Ovary (tissue), 3 donors: ENCODE measurements around the gene RABL6.

ENCODE experiments used
- EP300 ChIP-seq: sonication (generic); formaldehyde crosslinking; IDR thresholded peaks from one replicate; pipeline ENCODE4 v1.6.1; 2017; ENCODE audit warnings: antibody characterized with exemption
- POLR2A ChIP-seq: fragments of 450-650 bp; IDR thresholded peaks from one replicate; pipeline ENCODE4 v1.6.1; 2017; ENCODE audit warnings: antibody characterized with exemption, mild to moderate bottlenecking, moderate library complexity
- TF ChIP-seq, protein P1 (sequence below), 3 donors: fragments of 450-650 bp in 2 of 3; fragments of 200-600 bp in 1 of 3; IDR thresholded peaks; one replicate each; pipeline versions ENCODE4 v1.5.1 to v1.8.0; 2016 to 2022; ENCODE audit warnings: antibody characterized with exemption in 3 of 3, mild to moderate bottlenecking in 1 of 3
- donor health status: DM: no; HTN: no; CAD: no.

GRCh38 chr9:136795000-136795348, 12.8 kb upstream of the RABL6 start:
- TF ChIP-seq, protein P1, sequence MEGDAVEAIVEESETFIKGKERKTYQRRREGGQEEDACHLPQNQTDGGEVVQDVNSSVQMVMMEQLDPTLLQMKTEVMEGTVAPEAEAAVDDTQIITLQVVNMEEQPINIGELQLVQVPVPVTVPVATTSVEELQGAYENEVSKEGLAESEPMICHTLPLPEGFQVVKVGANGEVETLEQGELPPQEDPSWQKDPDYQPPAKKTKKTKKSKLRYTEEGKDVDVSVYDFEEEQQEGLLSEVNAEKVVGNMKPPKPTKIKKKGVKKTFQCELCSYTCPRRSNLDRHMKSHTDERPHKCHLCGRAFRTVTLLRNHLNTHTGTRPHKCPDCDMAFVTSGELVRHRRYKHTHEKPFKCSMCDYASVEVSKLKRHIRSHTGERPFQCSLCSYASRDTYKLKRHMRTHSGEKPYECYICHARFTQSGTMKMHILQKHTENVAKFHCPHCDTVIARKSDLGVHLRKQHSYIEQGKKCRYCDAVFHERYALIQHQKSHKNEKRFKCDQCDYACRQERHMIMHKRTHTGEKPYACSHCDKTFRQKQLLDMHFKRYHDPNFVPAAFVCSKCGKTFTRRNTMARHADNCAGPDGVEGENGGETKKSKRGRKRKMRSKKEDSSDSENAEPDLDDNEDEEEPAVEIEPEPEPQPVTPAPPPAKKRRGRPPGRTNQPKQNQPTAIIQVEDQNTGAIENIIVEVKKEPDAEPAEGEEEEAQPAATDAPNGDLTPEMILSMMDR (IDR thresholded peaks at IDR 0.05), result no peak
- TF ChIP-seq POLR2A, result no peak
- TF ChIP-seq EP300, result no peak
